D341Med (cell line): Measurements from ENCODE around the gene PRR36.
"Not testable (repeated sequence)": the region's sequence is repeated elsewhere in the genome, so short reads cannot be mapped to it uniquely, and the experiment has no call there.

ENCODE experiments used
- DNase-seq: peaks from one replicate; pipeline ENCODE4 v3.0.0; 2012; ENCODE audit warnings: low spot score

PRR36 gene

DNA sequence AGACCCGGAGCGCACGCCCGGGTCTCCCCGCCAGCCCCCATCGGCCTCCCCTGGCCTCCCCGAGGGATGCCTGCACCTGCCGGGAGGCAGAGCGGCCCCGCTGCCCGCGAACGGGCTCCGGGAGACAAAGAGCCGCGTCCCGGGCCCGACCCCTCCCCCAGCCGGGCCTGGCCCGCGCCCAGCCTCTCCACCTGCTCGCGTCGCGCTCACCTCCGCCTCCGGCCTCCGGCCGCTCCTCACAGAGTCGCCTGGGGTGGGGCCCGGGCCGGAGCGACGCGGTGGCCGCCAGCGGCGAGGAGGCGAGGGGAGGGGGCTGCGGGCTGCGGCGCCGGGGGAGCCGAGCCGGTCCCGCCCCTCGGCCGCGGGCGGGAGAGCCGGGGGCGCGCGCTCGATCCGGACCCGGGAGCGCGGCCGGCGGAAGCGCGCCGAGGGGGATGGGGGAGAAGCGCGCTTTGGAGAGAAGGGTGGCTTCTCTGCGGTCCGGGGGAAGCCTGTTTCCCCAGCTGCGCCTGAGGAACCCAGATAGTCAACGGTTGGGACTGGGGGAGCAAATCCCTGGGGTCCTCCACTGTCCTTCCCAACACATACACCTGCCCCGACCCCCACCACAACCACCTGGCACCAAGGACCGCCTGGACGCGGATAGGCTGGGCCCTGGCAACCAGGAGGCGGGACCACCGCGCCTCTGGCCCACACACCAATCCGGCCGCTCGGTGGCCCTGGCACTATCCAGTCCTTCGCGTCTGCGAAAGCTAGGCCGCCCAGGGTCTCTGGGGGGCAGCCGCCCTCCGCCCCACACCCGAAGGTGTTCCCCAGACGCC lies at the start of gene PRR36:
TSS of gene PRR36 (minus strand) at position 315 of the 821 bp plus-strand sequence. CDS start 701 bp downstream, outside the sequence.
- DNase-seq: peak; percentile 93

DNA sequence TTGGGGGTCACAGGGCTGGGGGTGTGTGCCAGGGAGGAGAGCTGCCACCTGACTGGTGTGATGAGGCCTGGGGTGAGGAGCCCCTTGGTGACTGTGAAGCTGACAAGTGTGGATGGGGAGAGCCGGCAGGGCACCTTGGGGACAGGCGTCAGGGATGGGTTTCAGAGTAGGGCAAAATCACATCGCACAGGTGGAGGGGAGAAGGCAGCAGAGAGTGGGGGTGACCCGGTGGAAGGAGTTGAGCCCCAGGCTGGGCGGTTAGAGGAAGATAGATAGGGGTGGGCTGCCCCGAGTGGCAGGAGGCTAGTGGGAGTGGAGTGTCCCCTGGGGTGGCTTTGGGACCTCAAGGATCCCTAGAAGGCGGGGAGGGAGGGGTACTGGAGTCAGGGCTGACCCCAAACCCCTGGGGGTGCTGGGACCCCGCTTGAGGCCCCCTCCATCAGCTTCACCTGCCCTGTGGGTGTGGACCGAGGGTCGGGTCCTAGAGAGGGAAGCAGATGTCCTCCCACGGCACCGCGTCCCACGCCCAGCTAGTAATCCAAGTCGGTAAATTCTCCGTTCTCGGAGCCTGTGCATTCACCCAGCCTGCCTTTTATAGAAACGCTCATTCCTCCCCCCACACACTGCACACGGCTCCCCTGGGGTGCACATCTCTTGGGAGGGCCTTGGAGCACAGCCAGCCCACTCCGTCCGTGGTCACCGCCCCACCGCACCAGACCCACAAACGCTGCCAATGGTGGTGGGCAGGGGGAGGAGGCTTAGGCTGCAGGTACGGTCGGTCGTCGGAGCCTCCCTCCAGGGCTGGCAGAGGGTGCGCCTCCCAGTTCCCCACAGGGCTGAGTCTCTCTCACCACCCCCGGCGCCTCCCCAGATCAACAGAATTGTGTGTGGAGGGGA lies 49.4 kb upstream of the PRR36 start:
- no peak for DNase-seq

DNA sequence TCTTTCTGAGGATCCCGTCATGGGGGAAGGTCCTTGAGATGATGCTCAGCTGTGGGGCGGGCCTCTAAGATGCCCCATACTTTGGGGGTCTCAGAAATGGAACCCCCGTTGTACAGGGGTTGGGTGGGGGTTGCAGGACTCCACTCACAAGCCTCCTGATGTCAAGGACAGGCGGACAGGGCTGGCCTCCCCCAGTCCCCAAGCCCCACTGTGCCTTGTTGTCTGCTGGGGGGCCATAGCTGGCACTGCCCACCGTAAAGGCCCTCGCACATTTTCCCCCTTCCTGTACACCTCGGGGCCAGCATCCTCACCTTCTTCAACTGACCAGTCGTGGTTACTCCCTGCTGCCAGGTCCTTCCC lies 48.6 kb upstream of the PRR36 start:
- DNase-seq: no peak

DNA sequence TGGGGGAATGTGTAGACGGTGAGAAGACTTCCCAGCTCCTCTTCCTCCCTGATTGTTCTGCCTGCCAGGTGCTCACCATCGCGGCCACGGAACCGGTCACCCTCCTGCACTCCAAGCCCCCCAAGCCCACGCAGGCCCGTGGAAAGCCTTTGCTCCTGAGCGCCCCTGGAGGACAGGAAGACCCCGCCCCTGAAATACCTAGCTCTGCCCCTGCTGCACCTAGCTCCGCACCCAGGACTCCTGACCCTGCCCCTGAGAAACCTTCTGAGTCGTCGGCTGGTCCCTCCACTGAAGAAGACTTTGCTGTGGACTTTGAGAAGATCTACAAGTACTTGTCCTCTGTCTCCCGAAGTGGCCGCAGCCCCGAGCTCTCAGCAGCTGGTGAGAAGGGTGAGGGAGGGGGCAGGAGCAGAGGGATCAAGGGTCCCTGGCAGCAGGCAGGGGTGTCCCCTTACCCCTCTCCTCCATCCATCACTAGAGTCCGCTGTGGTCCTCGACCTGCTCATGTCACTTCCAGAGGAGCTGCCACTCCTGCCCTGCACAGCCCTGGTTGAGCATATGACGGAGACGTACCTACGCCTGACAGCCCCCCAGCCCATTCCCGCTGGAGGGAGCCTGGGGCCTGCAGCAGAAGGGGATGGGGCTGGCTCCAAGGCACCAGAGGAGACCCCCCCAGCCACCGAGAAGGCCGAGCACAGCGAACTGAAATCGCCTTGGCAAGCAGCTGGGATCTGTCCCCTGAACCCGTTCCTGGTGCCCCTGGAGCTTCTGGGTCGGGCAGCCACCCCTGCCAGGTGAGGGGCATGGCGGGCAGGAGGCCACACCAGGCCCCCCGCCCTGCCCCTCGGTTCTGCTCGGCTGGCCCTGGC lies 48.0 kb upstream of the PRR36 start:
- no peak for DNase-seq

DNA sequence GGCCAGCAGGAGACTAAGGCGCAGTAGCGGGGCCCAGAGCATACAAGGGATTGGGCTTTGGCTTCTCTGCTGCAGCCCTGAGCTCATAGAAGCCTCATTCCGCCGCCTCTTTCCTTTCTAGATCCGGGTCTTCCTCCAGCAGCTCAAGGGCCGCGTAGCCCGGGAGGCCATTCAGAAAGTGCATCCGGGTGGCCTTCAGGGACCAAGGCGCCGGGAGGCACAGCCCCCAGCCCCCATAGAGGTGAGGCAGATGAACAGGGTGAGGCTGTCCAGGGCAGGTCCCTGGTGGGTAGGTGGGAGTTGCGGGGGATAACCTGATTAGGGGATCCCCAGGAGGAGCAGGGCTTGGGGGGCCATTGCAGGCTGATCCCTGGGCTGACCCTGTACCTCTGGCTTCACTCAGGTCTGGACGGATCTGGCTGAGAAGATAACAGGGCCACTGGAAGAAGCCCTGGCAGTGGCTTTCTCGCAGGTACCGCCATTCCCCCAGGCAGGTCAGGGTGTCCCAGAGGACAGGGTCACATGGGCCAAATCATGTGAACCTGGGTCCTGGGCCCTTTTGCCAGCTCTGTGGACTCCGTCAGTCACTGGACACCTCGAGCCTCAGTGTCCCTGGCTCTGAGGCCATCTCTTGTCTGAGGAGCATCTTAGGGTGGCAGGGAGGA lies 47.2 kb upstream of the PRR36 start:
- DNase-seq: no peak

GRCh38 chr19:7920519-7921301 lies 46.5 kb upstream of the PRR36 start:
- peak; percentile 97 for DNase-seq

DNA sequence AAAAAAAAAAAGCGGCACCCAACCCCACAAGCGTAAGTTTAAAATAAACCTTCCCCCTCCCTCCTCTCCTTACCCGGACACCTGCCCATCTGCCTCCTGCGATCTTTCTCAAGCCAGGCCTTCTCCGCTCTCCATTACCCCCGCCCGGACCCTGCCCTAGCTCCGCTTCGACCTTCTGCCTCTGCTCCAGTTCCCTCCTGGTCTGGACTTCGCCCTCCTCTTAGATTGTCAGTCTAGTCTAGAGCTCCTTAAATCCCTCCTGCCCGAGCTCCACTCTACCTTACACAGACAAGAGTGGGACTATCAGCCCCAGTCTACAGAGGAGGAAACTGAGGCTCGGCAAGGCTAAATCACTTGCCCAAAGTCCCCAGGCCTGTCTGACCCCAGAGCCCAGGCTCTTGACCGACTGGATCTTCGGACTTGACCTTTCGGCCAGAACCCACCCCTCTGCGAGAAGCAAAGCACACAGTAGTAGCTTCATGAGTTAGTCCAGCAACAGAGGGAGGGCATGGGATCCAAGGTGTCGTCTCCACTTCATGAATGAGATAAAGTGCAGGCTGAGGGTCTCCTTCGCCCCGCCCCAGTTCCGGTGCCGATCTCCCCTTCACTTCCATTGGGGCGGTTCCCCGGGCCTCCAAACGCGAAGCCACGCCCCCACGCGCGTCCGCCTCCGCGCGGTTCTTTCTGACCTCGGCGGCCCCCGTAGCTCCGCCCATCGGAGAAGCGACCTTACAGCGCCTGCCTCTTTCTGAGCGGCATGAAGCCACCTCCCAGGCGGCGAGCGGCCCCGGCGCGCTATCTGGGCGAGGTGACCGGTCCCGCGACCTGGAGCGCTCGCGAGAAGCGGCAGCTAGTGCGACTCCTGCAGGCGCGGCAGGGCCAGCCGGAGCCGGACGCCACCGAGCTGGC lies 45.7 kb upstream of the PRR36 start, which contains the start of gene SNAPC2:
TSS of gene SNAPC2 (plus strand) at position 729 of the 909 bp plus-strand sequence. CDS start at position 758, 29 bp downstream.
- peak; percentile 90 for DNase-seq

DNA sequence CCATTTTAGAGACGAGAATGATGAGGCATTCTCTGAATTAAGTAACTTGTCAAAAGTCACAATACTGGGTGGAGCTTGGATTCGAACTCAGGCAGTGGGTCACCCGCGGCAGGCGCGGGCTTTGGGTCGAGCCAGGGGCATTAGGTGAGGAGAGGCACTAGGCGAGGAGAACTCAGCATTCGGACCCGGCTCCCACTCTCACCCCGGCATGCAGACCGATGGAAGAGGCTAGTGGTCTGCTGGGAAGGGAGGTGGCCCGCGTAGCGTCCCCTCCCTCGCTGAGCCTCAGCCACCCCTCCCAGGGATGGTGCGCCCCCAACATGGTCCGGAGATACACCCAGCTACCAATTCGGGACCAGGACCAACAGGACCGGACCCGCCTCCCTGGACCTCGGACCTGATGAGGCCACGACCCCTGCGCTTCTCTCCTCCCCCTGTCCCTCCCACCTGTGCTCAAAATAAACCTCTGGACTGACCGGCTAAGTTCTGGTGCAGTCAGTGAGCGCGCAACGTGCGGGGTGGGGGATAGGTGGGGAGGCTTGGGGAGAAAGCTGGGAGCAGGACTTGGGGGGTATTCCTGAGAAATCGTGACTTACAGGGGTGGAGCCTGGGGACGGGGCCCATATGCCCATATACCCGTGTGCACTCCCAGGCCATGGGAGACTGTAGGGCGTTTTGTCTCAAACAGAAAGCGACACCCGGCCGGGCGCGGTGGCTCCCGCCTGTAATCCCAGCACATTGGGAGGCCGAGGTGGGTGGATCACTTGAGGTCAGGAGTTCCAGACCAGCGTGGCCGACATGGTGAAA lies 44.6 kb upstream of the PRR36 start:
- DNase-seq: no peak

- DNase-seq: not testable (repeated sequence)
Observed at GRCh38 chr19:7918062-7918614, 43.9 kb upstream of the PRR36 start.

GRCh38 chr19:7917267-7918061 lies 43.3 kb upstream of the PRR36 start:
- DNase-seq: no peak

DNA sequence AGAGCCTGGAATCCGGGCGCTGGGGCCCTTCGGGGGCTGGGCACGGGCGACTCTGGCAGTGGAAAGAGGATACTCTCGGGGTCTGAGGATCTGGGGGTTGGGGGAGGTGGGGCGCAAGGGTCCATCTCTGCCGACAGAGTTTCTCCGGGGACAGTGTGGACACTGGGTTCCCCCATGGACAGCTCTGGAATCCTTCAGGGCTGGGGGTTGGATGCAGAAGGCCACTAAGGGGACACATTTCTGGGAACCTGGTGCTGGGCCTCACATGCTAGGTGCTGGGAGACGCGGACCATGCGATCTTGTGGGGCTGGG lies 42.7 kb upstream of the PRR36 start:
- DNase-seq: no peak

DNA sequence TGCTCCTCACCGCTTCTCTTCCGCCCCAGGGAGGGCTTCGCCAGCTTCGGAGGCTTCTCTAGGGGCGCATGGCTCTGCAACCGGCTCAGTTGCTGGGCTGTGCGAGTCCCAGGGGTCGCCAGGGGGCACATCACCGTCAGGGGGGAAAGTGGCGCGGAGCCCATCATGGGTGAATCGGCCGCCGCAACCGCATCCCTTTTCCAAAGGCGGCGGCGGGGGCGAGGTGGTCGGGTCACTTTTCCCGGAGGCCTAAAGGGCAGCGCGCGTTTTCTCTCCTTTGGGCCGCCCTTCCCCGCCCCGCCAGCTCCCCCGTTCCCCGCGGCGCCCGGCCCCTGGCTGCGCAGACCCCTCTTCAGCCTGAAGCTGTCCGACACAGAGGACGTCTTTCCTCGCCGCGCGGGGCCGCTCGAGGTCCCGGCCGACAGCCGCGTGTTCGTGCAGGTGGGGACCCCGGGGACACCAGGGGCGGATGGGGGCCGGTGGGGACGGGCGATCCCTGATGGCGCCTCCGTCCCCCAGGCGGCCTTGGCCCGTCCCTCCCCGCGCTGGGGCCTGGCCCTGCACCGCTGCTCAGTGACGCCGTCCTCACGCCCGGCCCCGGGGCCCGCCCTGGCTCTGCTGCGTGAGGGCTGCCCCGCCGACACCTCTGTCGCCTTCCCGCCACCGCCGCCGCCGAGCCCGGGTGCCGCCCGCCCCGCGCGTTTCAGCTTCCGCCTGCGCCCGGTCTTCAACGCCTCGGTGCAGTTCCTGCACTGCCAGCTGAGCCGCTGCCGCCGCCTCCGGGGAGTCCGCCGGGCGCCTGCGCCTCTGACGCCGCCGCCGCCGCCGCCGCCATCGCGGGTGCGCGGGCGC lies 42.1 kb upstream of the PRR36 start:
- no peak for DNase-seq

- DNase-seq: no peak
Observed at GRCh38 chr19:7915250-7916102, 41.3 kb upstream of the PRR36 start.

DNA sequence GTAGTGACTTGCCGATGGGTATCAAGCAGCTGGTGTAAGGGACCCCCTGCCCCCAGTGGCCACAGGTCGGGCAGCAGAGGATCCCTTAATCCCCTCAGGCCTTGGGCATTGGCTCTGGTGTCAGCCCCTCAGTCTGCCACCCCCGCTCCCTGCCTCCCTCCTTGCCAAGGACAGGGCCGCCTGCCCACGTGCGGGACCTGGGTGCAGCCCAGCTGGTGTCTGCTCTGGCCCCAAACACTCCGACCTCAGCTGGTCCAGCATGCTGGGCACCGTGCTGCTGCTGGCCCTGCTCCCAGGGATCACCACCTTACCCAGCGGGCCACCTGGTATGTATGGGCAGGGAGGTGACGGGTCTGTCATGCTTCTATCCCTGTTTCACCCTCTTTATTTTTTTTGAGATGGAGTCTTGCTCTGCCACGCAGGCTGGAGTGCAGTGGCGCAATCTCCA lies 40.4 kb upstream of the PRR36 start, which contains the start of gene TGFBR3L:
TSS of gene TGFBR3L (plus strand) at position 233 of the 448 bp plus-strand sequence.
- DNase-seq: no peak

GRCh38 chr19:7914099-7914498 lies 39.9 kb upstream of the PRR36 start:
- DNase-seq: no peak

- DNase-seq: no peak
Observed at GRCh38 chr19:7913652-7914051, 39.5 kb upstream of the PRR36 start.
